GM18505 (cell line): Measurements from ENCODE around the gene MAGEA6.
"Not testable (repeated sequence)": the region's sequence is repeated elsewhere in the genome, so short reads cannot be mapped to it uniquely, and the experiment has no call there.

ENCODE experiments used
- ATAC-seq: cut with Tn5 transposase; IDR thresholded peaks from one replicate; pipeline ENCODE4 v1.9.1; 2021; ENCODE audit not compliant: unreplicated experiment
- POLR2A ChIP-seq: IDR thresholded peaks from 4 replicates; pipeline ENCODE4 v1.6.1; 2011; ENCODE audit warnings: borderline replicate concordance; ENCODE audit not compliant: insufficient read depth, insufficient read length; ENCODE audit errors: extremely low read depth

Gene MAGEA6

DNA sequence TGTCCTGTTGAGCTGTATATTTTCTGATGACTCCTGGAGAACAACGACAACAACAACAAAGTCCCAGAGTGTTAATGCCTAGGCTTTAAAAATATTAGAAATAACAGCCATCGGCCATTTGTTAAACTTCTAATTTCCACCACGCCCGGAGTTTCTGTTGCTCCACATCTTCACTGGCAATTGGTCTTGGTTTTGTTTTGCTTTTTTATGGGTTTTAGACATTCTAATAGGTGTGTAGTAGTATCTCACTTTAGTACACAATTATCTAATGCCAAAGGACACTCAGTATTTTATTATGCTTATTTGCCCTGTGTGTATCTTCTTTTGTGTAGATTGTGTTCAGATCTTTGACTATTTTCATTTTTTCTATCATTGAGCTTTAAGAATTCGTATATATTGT is 30.9 kb downstream of the MAGEA6 start:
- no peak for TF ChIP-seq POLR2A
- ATAC-seq = no peak

DNA sequence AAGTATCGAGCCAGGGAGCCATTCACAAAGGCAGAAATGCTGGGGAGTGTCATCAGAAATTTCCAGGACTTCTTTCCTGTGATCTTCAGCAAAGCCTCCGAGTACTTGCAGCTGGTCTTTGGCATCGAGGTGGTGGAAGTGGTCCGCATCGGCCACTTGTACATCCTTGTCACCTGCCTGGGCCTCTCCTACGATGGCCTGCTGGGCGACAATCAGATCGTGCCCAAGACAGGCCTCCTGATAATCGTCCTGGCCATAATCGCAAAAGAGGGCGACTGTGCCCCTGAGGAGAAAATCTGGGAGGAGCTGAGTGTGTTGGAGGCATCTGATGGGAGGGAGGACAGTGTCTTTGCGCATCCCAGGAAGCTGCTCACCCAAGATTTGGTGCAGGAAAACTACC is 33.0 kb downstream of the MAGEA6 start:
- not testable (repeated sequence) for ATAC-seq

DNA sequence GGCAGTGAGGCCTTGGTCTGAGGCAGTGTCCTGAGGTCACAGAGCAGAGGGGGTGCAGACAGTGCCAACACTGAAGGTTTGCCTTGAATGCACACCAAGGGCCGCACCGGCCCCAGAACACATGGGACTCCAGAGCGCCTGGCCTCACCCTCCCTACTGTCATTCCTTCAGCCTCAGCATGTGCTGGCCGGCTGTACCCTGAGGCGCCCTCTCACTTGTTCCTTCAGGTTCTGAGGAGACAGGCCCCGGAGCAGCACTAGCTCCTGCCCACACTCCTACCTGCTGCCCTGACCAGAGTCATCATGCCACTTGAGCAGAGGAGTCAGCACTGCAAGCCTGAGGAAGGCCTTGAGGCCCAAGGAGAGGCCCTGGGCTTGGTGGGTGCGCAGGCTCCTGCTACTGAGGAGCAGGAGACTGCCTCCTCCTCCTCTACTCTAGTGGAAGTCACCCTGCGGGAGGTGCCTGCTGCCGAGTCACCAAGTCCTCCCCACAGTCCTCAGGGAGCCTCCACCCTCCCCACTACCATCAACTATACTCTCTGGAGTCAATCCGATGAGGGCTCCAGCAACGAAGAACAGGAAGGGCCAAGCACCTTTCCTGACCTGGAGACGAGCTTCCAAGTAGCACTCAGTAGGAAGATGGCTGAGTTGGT is 33.5 kb downstream of the MAGEA6 start:
- ATAC-seq = no peak
- TF ChIP-seq POLR2A = no peak

DNA sequence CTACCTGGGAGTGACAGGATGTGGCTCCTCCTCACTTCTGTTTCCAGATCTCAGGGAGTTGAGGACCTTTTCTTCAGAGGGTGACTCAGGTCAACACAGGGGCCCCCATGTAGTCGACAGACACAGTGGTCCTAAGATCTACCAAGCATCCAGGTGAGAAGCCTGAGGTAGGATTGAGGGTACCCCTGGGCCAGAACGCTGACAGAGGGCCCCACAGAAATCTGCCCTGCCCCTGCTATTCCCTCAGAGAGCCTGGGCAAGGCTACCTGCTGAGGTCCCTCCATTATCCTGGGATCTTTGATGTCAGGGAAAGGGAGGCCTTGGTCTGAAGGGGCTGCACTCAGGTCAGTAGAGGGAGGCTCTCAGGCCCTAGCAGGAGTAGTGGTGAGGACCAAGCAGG is 34.4 kb downstream of the MAGEA6 start:
- ATAC-seq = no peak
- TF ChIP-seq POLR2A = no peak

DNA sequence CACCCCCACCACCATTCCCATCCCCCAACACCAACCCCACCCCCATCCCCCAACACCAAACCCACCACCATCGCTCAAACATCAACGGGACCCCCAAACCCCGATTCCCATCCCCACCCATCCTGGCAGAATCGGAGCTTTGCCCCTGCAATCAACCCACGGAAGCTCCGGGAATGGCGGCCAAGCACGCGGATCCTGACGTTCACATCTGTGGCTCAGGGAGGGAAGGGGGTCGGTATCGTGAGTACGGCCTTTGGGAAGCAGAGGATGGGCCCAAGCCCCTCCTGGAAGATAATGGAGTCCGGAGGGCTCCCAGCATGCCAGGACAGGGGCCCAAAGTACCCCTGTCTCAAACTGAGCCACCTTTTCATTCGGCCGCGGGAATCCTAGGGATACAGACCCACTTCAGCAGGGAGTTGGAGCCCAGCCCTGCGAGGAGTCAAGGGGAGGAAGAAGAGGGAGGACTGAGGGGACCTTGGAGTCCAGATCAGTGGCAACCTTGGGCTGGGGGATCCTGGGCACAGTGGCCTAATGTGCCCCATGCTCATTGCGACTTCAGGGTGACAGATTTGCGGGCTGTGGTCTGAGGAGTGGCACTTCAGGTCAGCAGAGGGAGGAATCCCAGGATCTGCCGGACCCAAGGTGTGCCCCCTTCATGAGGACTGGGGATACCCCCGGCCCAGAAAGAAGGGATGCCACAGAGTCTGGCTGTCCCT is 35.2 kb downstream of the MAGEA6 start:
- not testable (repeated sequence) for ATAC-seq

DNA sequence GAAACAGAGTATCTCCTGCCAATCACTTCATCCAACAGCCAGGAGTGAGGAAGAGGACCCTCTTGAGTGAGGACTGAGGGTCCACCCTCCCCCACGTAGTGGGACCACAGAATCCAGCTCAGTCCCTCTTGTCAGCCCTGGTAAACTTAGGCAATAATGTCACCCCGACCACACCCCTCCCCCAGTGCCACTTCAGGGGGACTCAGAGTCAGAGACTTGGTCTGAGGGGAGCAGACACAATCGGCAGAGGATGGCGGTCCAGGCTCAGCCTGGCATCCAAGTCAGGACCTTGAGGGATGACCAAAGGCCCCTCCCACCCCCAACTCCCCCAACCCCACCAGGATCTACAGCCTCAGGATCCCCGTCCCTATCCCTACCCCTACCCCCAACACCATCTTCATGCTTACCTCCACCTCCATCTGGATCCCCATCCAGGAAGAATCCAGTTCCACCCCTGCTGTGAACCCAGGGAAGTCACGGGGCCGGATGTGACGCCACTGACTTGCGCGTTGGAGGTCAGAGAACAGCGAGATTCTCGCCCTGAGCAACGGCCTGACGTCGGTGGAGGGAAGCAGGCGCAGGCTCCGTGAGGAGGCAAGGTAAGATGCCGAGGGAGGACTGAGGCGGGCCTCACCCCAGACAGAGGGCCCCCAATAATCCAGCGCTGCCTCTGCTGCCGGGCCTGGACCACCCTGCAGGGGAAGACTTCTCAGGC is 36.1 kb downstream of the MAGEA6 start, which contains the start of the genes CSAG1 and MAGEA12:
TSS of gene CSAG1 (minus strand) at position 461 of the 715 bp plus-strand sequence. CDS start 1,261 bp downstream, outside the sequence.
TSS of gene MAGEA12 (plus strand) at position 497 of the 715 bp plus-strand sequence. CDS start 2,405 bp downstream, outside the sequence.
- no peak for ATAC-seq
- no peak for TF ChIP-seq POLR2A

DNA sequence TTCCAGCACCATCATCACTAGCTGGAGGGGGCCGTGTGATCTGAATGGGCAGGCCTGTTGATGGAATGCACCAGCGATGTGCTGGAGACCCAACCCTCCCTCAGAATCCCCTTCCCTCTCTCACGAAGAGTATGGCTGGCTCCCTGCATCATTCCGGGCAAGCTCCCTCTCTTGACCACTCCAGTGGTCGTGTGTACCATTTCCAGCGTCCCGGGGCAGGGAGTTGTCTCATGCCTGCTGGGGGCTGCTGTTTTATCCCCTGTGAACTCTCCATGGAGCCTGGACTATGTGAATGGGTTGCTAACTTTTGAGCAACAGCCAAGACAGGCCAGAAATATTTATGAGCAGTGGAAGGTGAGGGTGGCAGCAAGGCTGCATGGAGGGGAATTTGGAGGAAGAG is 44.1 kb downstream of the MAGEA6 start:
- ATAC-seq = no peak
- no peak for TF ChIP-seq POLR2A
